Measurements from ENCODE around the gene FUZ.

FUZ gene

GRCh38 chr19:49812997-49813861 is at the start of gene FUZ:
FUZ (minus strand) TSS chr19:49813292; CDS start chr19:49813106, 186 bp downstream.
- DNase-seq: peak; percentile 94

- no peak for DNase-seq
These were observed 49.5 kb upstream of the FUZ start for GRCh38 chr19:49862391-49863253.

- DNase-seq: no peak
These were observed 48.7 kb upstream of the FUZ start for GRCh38 chr19:49861541-49862378.

- no peak for DNase-seq
These were observed 48.0 kb upstream of the FUZ start for GRCh38 chr19:49861107-49861506.

- no peak for DNase-seq
These were observed 47.4 kb upstream of the FUZ start for GRCh38 chr19:49860336-49861102.

- no peak for DNase-seq
These were observed 46.7 kb upstream of the FUZ start for GRCh38 chr19:49859682-49860335.

GRCh38 chr19:49858088-49858985 is 45.2 kb upstream of the FUZ start:
- no peak for DNase-seq

GRCh38 chr19:49857838-49858087 is 44.7 kb upstream of the FUZ start:
- DNase-seq: no peak

GRCh38 chr19:49857061-49857837 is 44.2 kb upstream of the FUZ start:
- no peak for DNase-seq

GRCh38 chr19:49856574-49857021 is 43.5 kb upstream of the FUZ start:
- no peak for DNase-seq

- no peak for DNase-seq
These were observed 42.8 kb upstream of the FUZ start for GRCh38 chr19:49855676-49856573.

- DNase-seq: no peak
These were observed 42.2 kb upstream of the FUZ start for GRCh38 chr19:49855277-49855675.

- DNase-seq: no peak
These were observed 41.5 kb upstream of the FUZ start for GRCh38 chr19:49854378-49855263.

GRCh38 chr19:49853852-49854377 is 40.8 kb upstream of the FUZ start:
- no peak for DNase-seq

- no peak for DNase-seq
These were observed 39.6 kb upstream of the FUZ start for GRCh38 chr19:49852631-49853126.

GRCh38 chr19:49851456-49852259 is 38.6 kb upstream of the FUZ start:
- DNase-seq: peak; percentile 37

Data from stimulated activated naive CD4-positive, alpha-beta T cell treated with Interleukin-2 at 50 U/mL for 16 hours (primary cell).